ENCODE data around the gene ANTXRL. TPM values are rescaled to one million over a fixed set of nuclear protein-coding genes. Genes with fewer than 3 reads are reported as not detected.
"Not testable (repeated sequence)": the region's sequence is repeated elsewhere in the genome, so short reads cannot be mapped to it uniquely, and the experiment has no call there.

ANTXRL gene
- polyA plus RNA-seq, 1 experiment, result not detected

- DNase-seq (ENCODE audit: low read depth), result no peak
- H3K36me3 ChIP-seq (ENCODE audit: control insufficient read depth, insufficient read depth, low read length), result no peaks in the 10 kb centered on the region
- CTCF ChIA-PET, result no interaction called here
- POLR2A ChIA-PET, result interaction anchor here (0.6 kb wide), 1 partner anchor 274 kb away, joined by 3 read pairs; no protein-coding TSS in a partner anchor
- TF ChIP-seq CTCF (IDR thresholded peaks at IDR 0.05; ENCODE audit: insufficient read depth, low read depth, low read length), result no peak
- H3K27me3 ChIP-seq (ENCODE audit: control insufficient read depth, insufficient read depth, low read length), result no peaks in the 10 kb centered on the region
- H3K4me3 ChIP-seq (ENCODE audit: low read depth, low read length), result no peak overlapping the region
Observed at GRCh38 chr10:46257099-46257498, 29.7 kb upstream of the ANTXRL start.

- H3K27me3 ChIP-seq (ENCODE audit: control insufficient read depth, insufficient read depth, low read length); CTCF ChIA-PET; H3K36me3 ChIP-seq (ENCODE audit: control insufficient read depth, insufficient read depth, low read length); DNase-seq (ENCODE audit: low read depth); POLR2A ChIA-PET; H3K4me3 ChIP-seq (ENCODE audit: low read depth, low read length): not testable (repeated sequence)
Observed at GRCh38 chr10:46262906-46263560, 23.8 kb upstream of the ANTXRL start.

GRCh38 chr10:46263831-46264268 lies 22.9 kb upstream of the ANTXRL start:
- H3K36me3 ChIP-seq (ENCODE audit: control insufficient read depth, insufficient read depth, low read length), result no peaks in the 10 kb centered on the region
- DNase-seq (ENCODE audit: low read depth), result no peak
- TF ChIP-seq CTCF (IDR thresholded peaks at IDR 0.05; ENCODE audit: insufficient read depth, low read depth, low read length), result no peak
- CTCF ChIA-PET, result interaction anchor here (3.1 kb wide), 1 partner anchor 36 kb away, joined by 16 read pairs; no protein-coding TSS in a partner anchor
- H3K27me3 ChIP-seq (ENCODE audit: control insufficient read depth, insufficient read depth, low read length), result no peaks in the 10 kb centered on the region
- POLR2A ChIA-PET, result no interaction called here
- no peak overlapping the region for H3K4me3 ChIP-seq (ENCODE audit: low read depth, low read length)

GRCh38 chr10:46264336-46264735 lies 22.5 kb upstream of the ANTXRL start:
- Histone ChIP-seq H3K36me3 (ENCODE audit: control insufficient read depth, insufficient read depth, low read length) (no peaks in the 10 kb centered on the region), H3K27me3 (ENCODE audit: control insufficient read depth, insufficient read depth, low read length) (no peaks in the 10 kb centered on the region), H3K4me3 (ENCODE audit: low read depth, low read length) (no peak overlapping the region)
- TF ChIP-seq CTCF (IDR thresholded peaks at IDR 0.05; ENCODE audit: insufficient read depth, low read depth, low read length), result no peak
- no peak for DNase-seq (ENCODE audit: low read depth)
- POLR2A ChIA-PET, result no interaction called here
- CTCF ChIA-PET, result interaction anchor here (3.1 kb wide), 1 partner anchor 36 kb away, joined by 16 read pairs; no protein-coding TSS in a partner anchor

- Histone ChIP-seq H3K27me3 (ENCODE audit: control insufficient read depth, insufficient read depth, low read length) (no peaks in the 10 kb centered on the region), H3K36me3 (ENCODE audit: control insufficient read depth, insufficient read depth, low read length) (no peaks in the 10 kb centered on the region), H3K4me3 (ENCODE audit: low read depth, low read length) (no peak overlapping the region)
- no peak for TF ChIP-seq CTCF (IDR thresholded peaks at IDR 0.05; ENCODE audit: insufficient read depth, low read depth, low read length)
- POLR2A ChIA-PET, result no interaction called here
- CTCF ChIA-PET, result interaction anchor here (3.1 kb wide), 1 partner anchor 37 kb away, joined by 16 read pairs; no protein-coding TSS in a partner anchor
- no peak for DNase-seq (ENCODE audit: low read depth)
Observed at GRCh38 chr10:46264737-46265368, 21.9 kb upstream of the ANTXRL start.

GRCh38 chr10:46265566-46266305 lies 21.1 kb upstream of the ANTXRL start:
- DNase-seq (ENCODE audit: low read depth); H3K4me3 ChIP-seq (ENCODE audit: low read depth, low read length); POLR2A ChIA-PET; H3K27me3 ChIP-seq (ENCODE audit: control insufficient read depth, insufficient read depth, low read length); H3K36me3 ChIP-seq (ENCODE audit: control insufficient read depth, insufficient read depth, low read length): not testable (repeated sequence)
- CTCF ChIA-PET, result interaction anchor here (0.6 to 3.1 kb wide), 2 partner anchors 25 to 38 kb away, joined by 4 to 16 read pairs; no protein-coding TSS in a partner anchor

All from BJ (cell line).